Measurements from ENCODE around the gene ISCU. TPM values are rescaled to one million over a fixed set of nuclear protein-coding genes. Genes with fewer than 3 reads are reported as not detected.
A peak's percentile ranks its signal among the peaks of the same experiment; 100 is the strongest.
"Not testable (repeated sequence)": the region's sequence is repeated elsewhere in the genome, so short reads cannot be mapped to it uniquely, and the experiment has no call there.

The ISCU gene
- total RNA-seq, 2 donors from 2014 or later = 63.1 to 66.0 TPM

GRCh38 chr12:108573317-108573716 is 10.9 kb downstream of the ISCU start:
- peaks cover 6% of the 10 kb centered on the region for H3K27me3 Mint-ChIP-seq (ENCODE audit: insufficient read depth)
- no peak for DNase-seq
- TF ChIP-seq, protein P1, sequence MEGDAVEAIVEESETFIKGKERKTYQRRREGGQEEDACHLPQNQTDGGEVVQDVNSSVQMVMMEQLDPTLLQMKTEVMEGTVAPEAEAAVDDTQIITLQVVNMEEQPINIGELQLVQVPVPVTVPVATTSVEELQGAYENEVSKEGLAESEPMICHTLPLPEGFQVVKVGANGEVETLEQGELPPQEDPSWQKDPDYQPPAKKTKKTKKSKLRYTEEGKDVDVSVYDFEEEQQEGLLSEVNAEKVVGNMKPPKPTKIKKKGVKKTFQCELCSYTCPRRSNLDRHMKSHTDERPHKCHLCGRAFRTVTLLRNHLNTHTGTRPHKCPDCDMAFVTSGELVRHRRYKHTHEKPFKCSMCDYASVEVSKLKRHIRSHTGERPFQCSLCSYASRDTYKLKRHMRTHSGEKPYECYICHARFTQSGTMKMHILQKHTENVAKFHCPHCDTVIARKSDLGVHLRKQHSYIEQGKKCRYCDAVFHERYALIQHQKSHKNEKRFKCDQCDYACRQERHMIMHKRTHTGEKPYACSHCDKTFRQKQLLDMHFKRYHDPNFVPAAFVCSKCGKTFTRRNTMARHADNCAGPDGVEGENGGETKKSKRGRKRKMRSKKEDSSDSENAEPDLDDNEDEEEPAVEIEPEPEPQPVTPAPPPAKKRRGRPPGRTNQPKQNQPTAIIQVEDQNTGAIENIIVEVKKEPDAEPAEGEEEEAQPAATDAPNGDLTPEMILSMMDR (conservative IDR thresholded peaks at IDR 0.05) = no peak
- Histone ChIP-seq H3K4me3 (ENCODE audit: low read length) (no peak overlapping the region), H3K4me1 (ENCODE audit: control insufficient read depth, insufficient read depth, low read length) (no peaks in the 10 kb centered on the region), H3K9ac (ENCODE audit: extremely low read depth, low read length, poor library complexity, severe bottlenecking) (no peak overlapping the region), H3K36me3 (ENCODE audit: control insufficient read depth, insufficient read depth, low read length) (peaks cover 8% of the 10 kb centered on the region), H3K27ac (ENCODE audit: low read depth, low read length) (no peak overlapping the region), H3K27me3 (ENCODE audit: control insufficient read depth, insufficient read depth, low read length, poor library complexity, severe bottlenecking) (no peaks in the 10 kb centered on the region), H3K9me3 (ENCODE audit: control insufficient read depth, low read length) (no peaks in the 10 kb centered on the region)
- 80% methylated on average over 2 of the region's 2 CpGs; no CpG with 5 or more reads in 1 of the 2 experiments for WGBS, 2 experiments (ENCODE audit: insufficient coverage in 1 of 2, insufficient read length in 1 of 2)
- no peak overlapping the region for H3K4me3 Mint-ChIP-seq
- peaks cover 5% of the 10 kb centered on the region for H3K36me3 Mint-ChIP-seq (ENCODE audit: low read depth)
- H3K27ac Mint-ChIP-seq = no peak overlapping the region
- no peaks in the 10 kb centered on the region for H3K9me3 Mint-ChIP-seq
- H3K4me1 Mint-ChIP-seq = no peaks in the 10 kb centered on the region

DNA sequence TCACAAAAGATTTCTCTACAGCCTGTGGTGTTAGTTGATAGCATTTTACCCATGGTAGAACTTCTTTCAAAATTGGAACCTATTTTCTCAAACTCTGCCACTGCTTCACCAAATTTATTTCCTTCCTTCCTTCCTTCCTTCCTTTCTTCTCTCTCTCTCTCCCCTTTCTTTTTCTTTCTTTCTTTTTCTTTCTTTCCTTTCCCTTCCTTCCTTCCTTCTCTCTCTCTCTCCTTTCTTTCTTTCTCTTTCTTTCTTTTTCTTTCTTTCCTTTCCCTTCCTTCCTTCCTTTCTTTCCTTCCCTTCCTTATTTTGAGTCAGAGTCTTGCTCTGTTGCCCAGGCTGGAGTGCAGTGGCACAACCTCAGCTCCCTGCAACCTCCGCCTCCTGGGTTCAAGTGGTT is 11.9 kb downstream of the ISCU start:
- not testable (repeated sequence) for H3K27ac ChIP-seq (ENCODE audit: low read depth, low read length); H3K9ac ChIP-seq (ENCODE audit: extremely low read depth, low read length, poor library complexity, severe bottlenecking); H3K9me3 ChIP-seq (ENCODE audit: control insufficient read depth, low read length); H3K4me3 Mint-ChIP-seq; H3K9me3 Mint-ChIP-seq; H3K36me3 ChIP-seq (ENCODE audit: control insufficient read depth, insufficient read depth, low read length); H3K4me1 Mint-ChIP-seq; H3K4me3 ChIP-seq (ENCODE audit: low read length); H3K27me3 Mint-ChIP-seq (ENCODE audit: insufficient read depth); H3K36me3 Mint-ChIP-seq (ENCODE audit: low read depth); H3K4me1 ChIP-seq (ENCODE audit: control insufficient read depth, insufficient read depth, low read length); H3K27ac Mint-ChIP-seq; DNase-seq; H3K27me3 ChIP-seq (ENCODE audit: control insufficient read depth, insufficient read depth, low read length, poor library complexity, severe bottlenecking)
- WGBS, 2 experiments (ENCODE audit: insufficient coverage in 1 of 2, insufficient read length in 1 of 2) = 77 to 91% methylated on average over 1 of the region's 1 CpG

GRCh38 chr12:108575199-108575912 is 13.0 kb downstream of the ISCU start:
- no peak overlapping the region for H3K27ac Mint-ChIP-seq
- DNase-seq = peak; percentile 17

More at GRCh38 chr12:108575199-108575912, 13.0 kb downstream of the ISCU start:
- Histone ChIP-seq H3K27me3 (ENCODE audit: control insufficient read depth, insufficient read depth, low read length, poor library complexity, severe bottlenecking) (no peaks in the 10 kb centered on the region), H3K4me3 (ENCODE audit: low read length) (no peak overlapping the region), H3K4me1 (ENCODE audit: control insufficient read depth, insufficient read depth, low read length) (no peaks in the 10 kb centered on the region), H3K36me3 (ENCODE audit: control insufficient read depth, insufficient read depth, low read length) (no peaks in the 10 kb centered on the region), H3K27ac (ENCODE audit: low read depth, low read length) (no peak overlapping the region), H3K9ac (ENCODE audit: extremely low read depth, low read length, poor library complexity, severe bottlenecking) (no peak overlapping the region), H3K9me3 (ENCODE audit: control insufficient read depth, low read length) (no peaks in the 10 kb centered on the region)
- Mint-ChIP-seq H3K4me3 (no peak overlapping the region), H3K36me3 (ENCODE audit: low read depth) (no peaks in the 10 kb centered on the region), H3K27me3 (ENCODE audit: insufficient read depth) (peaks cover 6% of the 10 kb centered on the region), H3K9me3 (no peaks in the 10 kb centered on the region), H3K4me1 (no peaks in the 10 kb centered on the region)
- TF ChIP-seq, protein P1 (conservative IDR thresholded peaks at IDR 0.05) = no peak
- WGBS, 2 experiments (ENCODE audit: insufficient coverage in 1 of 2, insufficient read length in 1 of 2) = 90 to 92% methylated on average over 5 to 9 of the region's 9 CpGs

All from endodermal cell (in vitro differentiated cells).